Lower lobe of right lung (tissue), 2 donors: ENCODE results near the gene LAPTM4A. TPM values are rescaled to one million over a fixed set of nuclear protein-coding genes. Genes with fewer than 3 reads are reported as not detected.
A peak's percentile ranks its signal among the peaks of the same experiment; 100 is the strongest.

Source experiments
- ATAC-seq, 2 donors: fragments of 200-7000 bp; cut with Tn5 transposase; one replicate each; pipeline ENCODE4 v1.9.1; 2020 to 2022; ENCODE audit warnings: mild to moderate bottlenecking in 2 of 2, moderate library complexity in 2 of 2
- DNase-seq: peaks from one replicate; pipeline ENCODE4 v3.0.0-alpha.2; 2020
- H3K27ac ChIP-seq: fragments of 200-600 bp; one replicate; pipeline ENCODE4 v1.8.0; 2022
- H3K27me3 ChIP-seq: fragments of 200-600 bp; one replicate; pipeline ENCODE4 v1.8.0; 2022; ENCODE audit warnings: low read depth
- H3K36me3 ChIP-seq: fragments of 200-600 bp; one replicate; pipeline ENCODE4 v1.8.0; 2022; ENCODE audit warnings: mild to moderate bottlenecking
- H3K4me1 ChIP-seq: fragments of 200-600 bp; one replicate; pipeline ENCODE4 v1.8.0; 2022
- H3K4me3 ChIP-seq: fragments of 200-600 bp; one replicate; pipeline ENCODE4 v1.8.0; 2022; ENCODE audit warnings: mild to moderate bottlenecking
- H3K9me3 ChIP-seq: fragments of 200-600 bp; one replicate; pipeline ENCODE4 v1.8.0; 2022
- intact Hi-C: fragments of 100-400 bp; cut with DNase I; formaldehyde crosslinking; loops from one replicate; pipeline ENCODE4 v1.11.0; 2022
- total RNA-seq: library from RNA; stranded (reverse); fragmentation: NEBNext Ultra II Directional; extraction: Animal tissue kit (Norgen Biotek cat#: 25700); gene quantifications from one replicate; pipeline ENCODE4 v1.2.1, GENCODE V29; 2021
- TF ChIP-seq, protein P1 (sequence below): fragments of 200-600 bp; IDR thresholded peaks from one replicate; pipeline ENCODE4 v1.8.0; 2022; ENCODE audit warnings: antibody characterized with exemption, mild to moderate bottlenecking
- donor health status: DM: no; HTN: yes; CAD: no; lungs with severe emphysema.

LAPTM4A gene
- total RNA-seq, 1 donor from 2014 or later, result 223 TPM

DNA sequence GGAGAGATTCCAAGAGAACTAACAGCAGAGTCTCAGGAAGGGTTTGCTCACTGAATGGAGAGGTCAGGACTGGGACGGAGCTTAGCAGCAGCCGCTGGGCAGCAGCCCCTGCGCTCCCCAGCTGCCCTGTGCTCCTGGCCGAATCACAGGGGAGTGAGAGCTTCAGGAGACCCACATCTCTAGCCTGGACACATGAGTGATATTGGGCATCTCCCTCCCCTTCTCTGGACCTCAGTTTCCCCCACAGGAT, 39.5 kb downstream of the LAPTM4A start:
- TF ChIP-seq, protein P1, sequence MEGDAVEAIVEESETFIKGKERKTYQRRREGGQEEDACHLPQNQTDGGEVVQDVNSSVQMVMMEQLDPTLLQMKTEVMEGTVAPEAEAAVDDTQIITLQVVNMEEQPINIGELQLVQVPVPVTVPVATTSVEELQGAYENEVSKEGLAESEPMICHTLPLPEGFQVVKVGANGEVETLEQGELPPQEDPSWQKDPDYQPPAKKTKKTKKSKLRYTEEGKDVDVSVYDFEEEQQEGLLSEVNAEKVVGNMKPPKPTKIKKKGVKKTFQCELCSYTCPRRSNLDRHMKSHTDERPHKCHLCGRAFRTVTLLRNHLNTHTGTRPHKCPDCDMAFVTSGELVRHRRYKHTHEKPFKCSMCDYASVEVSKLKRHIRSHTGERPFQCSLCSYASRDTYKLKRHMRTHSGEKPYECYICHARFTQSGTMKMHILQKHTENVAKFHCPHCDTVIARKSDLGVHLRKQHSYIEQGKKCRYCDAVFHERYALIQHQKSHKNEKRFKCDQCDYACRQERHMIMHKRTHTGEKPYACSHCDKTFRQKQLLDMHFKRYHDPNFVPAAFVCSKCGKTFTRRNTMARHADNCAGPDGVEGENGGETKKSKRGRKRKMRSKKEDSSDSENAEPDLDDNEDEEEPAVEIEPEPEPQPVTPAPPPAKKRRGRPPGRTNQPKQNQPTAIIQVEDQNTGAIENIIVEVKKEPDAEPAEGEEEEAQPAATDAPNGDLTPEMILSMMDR, result no peak
- Histone ChIP-seq H3K4me3 (peak overlapping the region; percentile 61), H3K27me3 (peaks cover 14% of the 10 kb centered on the region), H3K4me1 (peaks cover 20% of the 10 kb centered on the region), H3K27ac (peak overlapping the region; percentile 77), H3K36me3 (no peaks in the 10 kb centered on the region), H3K9me3 (no peaks in the 10 kb centered on the region)
- intact Hi-C loops, result no loop called here
- peak; percentile 8 to 41 for ATAC-seq
- DNase-seq, result no peak

DNA sequence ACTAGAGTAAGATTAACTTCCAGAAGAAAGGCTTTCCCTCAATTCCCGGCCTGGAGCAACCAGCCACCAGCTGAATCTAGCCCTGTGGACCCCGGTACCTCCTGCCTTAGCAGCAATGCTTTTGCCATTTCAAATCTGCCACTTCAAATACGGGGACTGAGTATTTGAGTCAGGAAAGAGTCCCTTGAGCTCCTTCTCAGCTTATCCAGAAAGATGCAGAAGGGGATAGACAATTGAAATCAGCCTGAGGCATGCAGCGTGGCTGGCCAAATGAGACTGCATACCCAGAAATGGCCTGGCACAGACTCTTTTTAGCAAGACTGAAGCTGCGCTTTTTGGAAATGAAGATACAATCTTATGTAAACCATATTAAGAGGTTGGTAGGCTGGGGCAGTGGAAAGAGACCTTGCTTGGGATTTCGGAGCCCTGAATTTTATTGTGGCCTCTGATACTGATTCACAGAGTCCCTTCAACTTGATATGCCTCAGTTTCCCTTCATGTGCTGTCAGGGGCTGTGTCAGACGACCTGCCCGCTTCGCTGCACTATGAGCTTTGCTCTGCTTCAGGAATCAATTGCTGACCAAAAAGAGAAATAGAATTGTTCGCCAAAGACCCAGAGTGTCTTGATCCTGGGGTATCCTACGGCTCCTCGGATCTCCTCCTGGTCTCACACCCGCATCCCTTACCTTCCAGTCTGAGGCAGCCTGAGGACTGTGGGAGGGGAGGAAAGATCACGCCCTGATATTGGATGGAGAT, 40.0 kb downstream of the LAPTM4A start:
- no peaks in the 10 kb centered on the region for H3K9me3 ChIP-seq
- H3K4me1 ChIP-seq, result peaks cover 20% of the 10 kb centered on the region
- peaks cover 14% of the 10 kb centered on the region for H3K27me3 ChIP-seq
- H3K36me3 ChIP-seq, result no peaks in the 10 kb centered on the region
- ATAC-seq (no peak), DNase-seq (no peak)
- intact Hi-C loops, result no loop called here
- TF ChIP-seq, protein P1, result no peak
- H3K27ac ChIP-seq, result no peak overlapping the region
- H3K4me3 ChIP-seq, result peak overlapping the region; percentile 61

DNA sequence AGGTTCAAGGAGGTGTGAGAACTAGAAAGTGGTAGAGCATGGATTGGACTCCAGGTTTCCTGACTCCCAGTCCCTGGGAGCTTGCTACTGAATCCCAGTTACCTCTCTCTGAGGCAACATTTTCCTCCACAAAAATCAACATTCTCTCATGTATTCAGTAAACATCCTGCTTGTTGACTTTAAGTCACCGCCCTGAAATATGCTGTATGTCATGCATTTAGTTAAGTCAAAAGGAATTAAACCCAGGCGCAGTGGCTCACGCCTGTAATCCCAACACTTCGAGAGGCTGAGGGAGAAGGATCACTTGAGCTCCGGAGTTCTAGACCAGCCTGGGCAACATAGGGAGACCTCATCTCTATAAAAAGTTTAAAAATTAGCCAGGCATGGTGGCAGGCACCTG, 42.7 kb downstream of the LAPTM4A start:
- Histone ChIP-seq H3K36me3 (no peaks in the 10 kb centered on the region), H3K27me3 (peaks cover 14% of the 10 kb centered on the region), H3K9me3 (no peaks in the 10 kb centered on the region), H3K4me3 (no peak overlapping the region), H3K4me1 (peaks cover 20% of the 10 kb centered on the region), H3K27ac (no peak overlapping the region)
- intact Hi-C loops, result no loop called here
- TF ChIP-seq, protein P1, result no peak
- DNase-seq, result no peak
- peak in 1 of 2 donors; percentile 34 for ATAC-seq

DNA sequence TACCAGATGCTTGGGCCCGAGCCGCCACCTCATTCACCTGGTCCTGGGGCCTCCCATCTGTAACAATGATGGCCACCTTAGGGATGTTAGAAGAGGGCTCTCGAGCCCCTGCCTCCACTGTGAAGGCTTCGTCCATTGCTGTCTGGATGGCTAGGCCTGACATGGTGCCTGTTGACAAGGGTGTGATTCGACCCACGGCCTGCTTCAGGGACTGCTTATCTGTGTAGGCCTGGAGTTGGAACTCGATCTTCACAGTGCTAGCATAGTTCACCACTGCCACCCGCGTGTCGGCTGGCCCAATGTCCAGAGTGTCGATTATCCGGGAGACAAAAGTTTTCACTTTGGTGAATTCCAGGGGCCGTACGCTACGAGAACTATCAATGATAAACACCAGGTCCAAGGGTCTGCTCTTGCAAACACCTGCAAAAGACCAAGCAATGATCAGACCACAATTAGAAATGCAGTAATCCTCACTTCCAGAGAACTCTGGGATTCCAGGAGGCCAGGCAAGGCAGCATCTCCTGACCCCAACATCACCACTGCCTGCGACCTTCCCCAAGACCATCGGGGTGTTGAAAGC, 45.4 kb downstream of the LAPTM4A start:
- TF ChIP-seq, protein P1, result no peak
- Histone ChIP-seq H3K4me3 (no peak overlapping the region), H3K4me1 (no peaks in the 10 kb centered on the region), H3K9me3 (no peaks in the 10 kb centered on the region), H3K27ac (no peak overlapping the region), H3K36me3 (no peaks in the 10 kb centered on the region), H3K27me3 (peaks cover 6% of the 10 kb centered on the region)
- intact Hi-C loops, result no loop called here
- no peak for DNase-seq
- ATAC-seq, result no peak

DNA sequence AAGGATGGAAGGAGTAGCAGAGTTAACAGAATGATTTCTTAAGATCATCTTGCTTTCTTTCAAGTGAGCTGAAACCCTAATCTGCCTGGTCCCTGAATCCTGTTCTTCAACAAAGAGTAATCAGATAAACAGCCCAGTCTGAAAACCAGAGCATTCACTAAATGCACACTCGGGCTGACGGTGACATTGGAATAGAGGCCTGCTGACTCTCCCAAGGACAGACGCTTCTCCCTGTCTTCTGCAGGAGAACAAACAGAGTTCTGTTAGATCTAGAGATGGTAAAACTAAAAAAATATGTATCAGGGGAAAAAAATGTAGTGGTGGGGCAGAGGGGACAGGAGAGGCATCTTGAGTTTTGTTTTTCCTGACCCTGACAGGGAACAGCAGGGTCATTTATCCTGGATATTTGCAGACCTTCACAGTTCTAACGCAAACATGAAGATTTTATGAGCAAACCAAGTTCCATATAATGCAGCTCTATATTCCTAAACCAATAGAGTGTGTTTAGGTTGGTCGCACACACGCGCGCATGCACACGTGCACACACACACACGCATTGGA, 46.3 kb downstream of the LAPTM4A start:
- no peak for DNase-seq

More for the DNA sequence above, 46.3 kb downstream of the LAPTM4A start:
- Histone ChIP-seq H3K4me3 (no peak overlapping the region), H3K4me1 (no peaks in the 10 kb centered on the region), H3K36me3 (no peaks in the 10 kb centered on the region), H3K27me3 (no peaks in the 10 kb centered on the region), H3K9me3 (no peaks in the 10 kb centered on the region), H3K27ac (no peak overlapping the region)
- intact Hi-C loops, result no loop called here
- ATAC-seq, result no peak
- TF ChIP-seq, protein P1, result no peak
